ENCODE measurements around the gene CEACAM7. TPM values are rescaled to one million over a fixed set of nuclear protein-coding genes. Genes with fewer than 3 reads are reported as not detected.

CEACAM7 gene
- total RNA-seq, 1 donor from 2014 or later: not detected

GRCh38 chr19:41623360-41623759 lies 64.7 kb downstream of the CEACAM7 start:
- Mint-ChIP-seq H3K36me3 (ENCODE audit: low read depth) (no peaks in the 10 kb centered on the region), H3K9me3 (no peaks in the 10 kb centered on the region), H3K27ac (no peak overlapping the region), H3K4me1 (no peaks in the 10 kb centered on the region), H3K4me3 (no peak overlapping the region), H3K27me3 (peaks cover 10% of the 10 kb centered on the region)
- POLR2A ChIA-PET: interaction anchor here (0.6 kb wide), 1 partner anchor 225 kb away, joined by 4 read pairs; no protein-coding TSS in a partner anchor
- CTCF ChIA-PET: no interaction called here
- intact Hi-C loops (cut with micrococcal nuclease): no loop called here
- DNase-seq: no peak
- TF ChIP-seq CTCF (IDR thresholded peaks at IDR 0.05): no peak
- no peak for ATAC-seq (ENCODE audit: low read depth)

Other genes starting within 250 kb of the CEACAM7 start
- 38.2 and 45.7 TPM in 2 replicates for gene DMAC2, start 248.4 kb downstream of the CEACAM7 start, total RNA-seq
- gene ERICH4, start 245.1 kb downstream of the CEACAM7 start, total RNA-seq: not detected in 2 replicates
- 11.7 and 12.0 TPM in 2 replicates for gene CEACAM21, start 112.1 kb downstream of the CEACAM7 start, total RNA-seq
- not detected in 2 replicates for gene CEACAM4, start 61.2 kb downstream of the CEACAM7 start, total RNA-seq
- not detected in 2 replicates for gene CEACAM5, start 20.4 kb upstream of the CEACAM7 start, total RNA-seq
- not detected in 2 replicates for gene CEACAM6, start 67.3 kb upstream of the CEACAM7 start, total RNA-seq
- gene CEACAM3, start 108.3 kb upstream of the CEACAM7 start, total RNA-seq: not detected in 2 replicates
- gene LYPD4, start 156.4 kb upstream of the CEACAM7 start, total RNA-seq: not detected in 2 replicates
- not detected in 2 replicates for gene DMRTC2, start 156.8 kb upstream of the CEACAM7 start, total RNA-seq
- gene RPS19, start 172.0 kb upstream of the CEACAM7 start, total RNA-seq: 4,196 and 4,853 TPM in 2 replicates
- 889 and 943 TPM in 2 replicates for gene CD79A, start 189.0 kb upstream of the CEACAM7 start, total RNA-seq
- 351 and 418 TPM in 2 replicates for gene ARHGEF1, start 194.9 kb upstream of the CEACAM7 start, total RNA-seq
- gene ERFL, start 240.2 kb upstream of the CEACAM7 start, total RNA-seq: 0.64 and 1.1 TPM in 2 replicates